Putamen (tissue), 1 donor: ENCODE measurements around the gene YIPF7.

ENCODE experiments used
- DNase-seq: peaks from one replicate; pipeline ENCODE4 v3.0.0-alpha.2; 2016; ENCODE audit warnings: low spot score

YIPF7 gene

DNA sequence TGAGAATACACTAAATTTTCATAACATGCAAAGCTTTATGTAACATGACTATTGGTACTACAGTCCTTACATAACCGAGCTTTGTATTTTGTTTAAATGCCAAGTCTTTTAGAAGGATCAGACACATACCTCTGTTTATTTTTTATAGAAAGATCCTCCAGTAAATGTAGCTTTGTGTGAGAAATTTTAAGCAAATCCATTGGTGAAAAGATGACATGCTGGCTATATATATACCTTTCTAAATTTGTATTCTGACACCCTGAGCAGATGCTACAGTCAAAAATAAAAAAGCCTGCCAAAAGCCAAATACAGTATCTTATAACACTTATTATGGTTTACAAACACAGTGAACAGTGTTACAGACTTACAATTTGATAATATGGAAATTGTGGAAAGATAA is at the start of gene YIPF7:
YIPF7 (minus strand) TSS at position 201 of the 400 bp plus-strand sequence. CDS start 1,525 bp downstream, outside the sequence.
- no peak for DNase-seq

GRCh38 chr4:44701037-44701436 is 49.6 kb upstream of the YIPF7 start:
- no peak for DNase-seq

DNA sequence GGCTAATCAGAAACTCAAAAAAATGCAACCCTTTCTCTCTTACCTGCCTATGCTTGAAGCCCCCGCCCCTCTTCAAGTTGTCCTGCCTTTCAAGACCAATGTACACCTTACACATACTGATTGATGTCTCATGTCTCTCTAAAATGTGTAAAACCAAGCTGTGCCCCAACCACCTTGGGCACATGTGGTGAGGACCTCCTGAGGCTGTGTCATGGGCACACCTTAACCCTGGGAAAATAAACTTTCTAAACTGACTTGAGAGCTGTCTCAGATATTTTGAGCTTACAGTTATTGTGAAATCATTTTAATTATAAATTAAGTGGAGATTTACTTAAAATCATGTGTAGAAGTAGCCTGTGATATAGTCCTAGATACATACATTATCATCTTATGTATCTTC is 49.0 kb upstream of the YIPF7 start:
- no peak for DNase-seq

DNA sequence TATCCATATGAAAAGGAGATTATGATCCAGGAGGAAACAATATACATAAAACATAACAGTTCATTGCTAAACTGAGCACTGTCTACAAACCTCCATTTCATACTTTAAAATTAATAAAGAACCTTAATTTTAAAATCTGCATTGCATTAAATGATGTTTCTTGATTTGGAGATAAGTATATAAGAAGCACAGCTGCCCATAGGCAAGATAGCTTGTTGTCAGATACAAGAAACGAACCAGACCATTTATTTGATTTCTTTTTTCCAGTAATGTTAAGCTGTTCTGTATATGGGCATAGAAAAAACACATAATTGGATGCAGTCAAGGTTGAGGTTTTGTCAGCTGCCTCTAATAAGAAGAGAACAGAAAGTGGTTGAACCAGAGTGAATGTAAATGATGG is 33.2 kb upstream of the YIPF7 start:
- DNase-seq: no peak

DNA sequence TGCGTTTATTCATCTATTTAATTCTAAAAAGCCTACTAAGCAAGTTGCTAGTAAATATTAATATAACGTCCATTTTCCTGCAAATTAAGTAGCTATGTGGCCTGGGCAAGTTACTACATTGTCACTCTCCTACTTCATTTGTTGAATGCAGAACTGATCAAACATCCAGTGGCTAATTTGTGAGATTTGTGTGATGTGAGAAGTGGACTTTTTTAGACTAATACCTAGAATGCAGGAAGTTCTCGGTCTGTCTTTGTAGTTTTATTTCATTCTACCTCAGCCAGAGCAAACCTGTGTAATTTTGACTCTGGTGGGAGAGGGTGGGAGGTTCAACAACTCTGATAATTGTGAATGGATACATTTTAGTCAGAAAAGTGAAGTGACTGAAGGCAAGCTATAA is 27.6 kb upstream of the YIPF7 start:
- no peak for DNase-seq

DNA sequence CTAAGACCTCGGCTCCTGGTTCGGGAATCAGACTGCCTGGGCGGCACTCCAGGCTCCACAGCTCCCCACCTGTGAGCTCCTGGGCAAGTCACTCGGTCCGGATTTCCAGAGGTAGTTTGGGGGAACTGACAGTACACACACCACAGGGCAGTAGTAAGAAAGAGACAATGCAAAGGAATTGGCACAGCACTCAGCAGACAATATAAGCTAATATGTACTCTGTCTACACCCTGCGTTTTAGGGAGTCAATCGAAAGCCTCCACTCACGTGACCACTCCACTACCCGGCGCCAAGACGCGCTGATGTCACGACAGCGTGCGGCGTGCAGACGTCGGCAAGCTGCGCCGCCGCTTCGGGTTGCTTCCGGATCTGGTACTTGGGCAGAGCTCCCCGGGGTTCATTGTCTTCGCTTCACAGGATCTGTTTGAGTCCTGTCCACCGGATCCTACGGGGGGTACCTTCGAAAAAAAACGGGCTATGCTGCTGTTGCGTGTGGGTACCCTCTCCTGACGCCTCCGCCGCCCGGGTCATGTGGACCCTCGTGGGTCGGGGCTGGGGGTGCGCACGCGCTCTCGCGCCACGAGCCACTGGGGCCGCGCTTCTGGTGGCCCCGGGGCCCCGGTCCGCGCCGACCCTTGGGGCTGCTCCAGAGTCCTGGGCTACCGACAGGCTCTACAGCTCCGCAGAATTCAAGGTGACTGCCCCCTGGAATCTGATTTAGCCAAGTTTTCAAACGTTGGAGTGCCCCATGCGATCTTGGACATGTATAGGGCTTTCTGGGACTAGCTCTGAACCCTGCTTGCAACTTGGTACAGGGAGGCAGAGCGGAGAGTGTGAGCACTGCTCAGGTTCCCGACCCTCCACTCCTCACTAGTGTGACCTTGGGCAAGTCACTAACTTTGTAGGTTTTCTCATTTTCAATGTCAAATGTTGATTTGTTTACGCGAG is 26.9 kb upstream of the YIPF7 start, which contains the start of gene GUF1:
GUF1 (plus strand) TSS at position 327 of the 948 bp plus-strand sequence; CDS start at position 530, 203 bp downstream.
- peak; percentile 92 for DNase-seq

- no peak for DNase-seq
These were observed 23.9 kb upstream of the YIPF7 start for GRCh38 chr4:44675366-44675765.

GRCh38 chr4:44674471-44674870 is 23.0 kb upstream of the YIPF7 start:
- DNase-seq: no peak

- no peak for DNase-seq
These were observed 20.2 kb upstream of the YIPF7 start for GRCh38 chr4:44671636-44672035.

DNA sequence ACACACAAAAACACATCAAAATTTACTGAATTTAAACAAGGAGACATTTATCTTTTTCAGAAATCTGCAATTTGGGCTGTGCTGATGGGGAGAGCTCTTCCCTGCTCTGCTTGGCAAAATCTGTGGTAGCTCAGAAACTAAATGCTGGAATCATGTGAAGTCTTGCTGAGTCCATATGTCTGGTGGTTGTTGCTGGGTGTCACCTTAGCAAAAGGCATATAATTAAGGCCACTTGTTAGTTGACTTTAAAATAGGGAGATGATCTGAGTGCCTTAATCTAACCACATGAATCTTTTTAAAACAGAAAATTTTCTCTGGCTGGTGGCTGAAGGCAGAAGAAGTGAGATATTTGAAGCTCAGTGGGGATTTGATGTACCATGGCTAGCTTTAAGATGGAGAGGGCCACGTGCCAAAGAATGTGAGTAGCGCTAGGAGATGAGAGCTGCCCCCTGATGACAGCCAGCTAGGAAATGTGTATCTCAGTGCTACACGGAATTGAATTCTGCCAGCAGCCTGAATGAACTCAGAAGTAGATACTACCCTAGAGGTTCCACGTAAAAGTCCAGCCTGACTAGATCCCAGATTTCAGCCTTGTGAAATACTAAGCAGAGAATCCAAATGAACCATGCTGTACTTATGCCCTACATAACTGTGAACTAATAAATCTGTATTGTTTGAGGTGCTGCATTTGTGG is 19.2 kb upstream of the YIPF7 start:
- no peak for DNase-seq

DNA sequence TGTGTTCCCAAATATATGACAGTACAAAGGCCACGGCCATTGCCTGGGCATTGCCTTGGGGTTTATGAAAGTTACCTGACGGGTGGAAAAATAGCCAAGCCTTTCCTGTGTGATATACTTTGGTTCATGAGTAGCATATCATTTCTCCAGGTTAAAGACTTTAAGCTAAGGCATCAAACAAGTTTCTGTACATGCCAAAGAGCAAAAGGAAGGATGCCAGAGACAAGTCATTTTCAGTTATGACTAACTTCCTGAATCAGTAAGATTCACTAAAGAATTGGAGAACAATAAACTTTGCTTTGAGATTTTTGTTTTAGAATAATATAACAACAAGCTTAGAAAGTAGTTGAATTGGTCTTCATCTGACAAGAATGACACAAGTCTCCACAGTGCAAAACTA is 17.1 kb upstream of the YIPF7 start:
- no peak for DNase-seq

DNA sequence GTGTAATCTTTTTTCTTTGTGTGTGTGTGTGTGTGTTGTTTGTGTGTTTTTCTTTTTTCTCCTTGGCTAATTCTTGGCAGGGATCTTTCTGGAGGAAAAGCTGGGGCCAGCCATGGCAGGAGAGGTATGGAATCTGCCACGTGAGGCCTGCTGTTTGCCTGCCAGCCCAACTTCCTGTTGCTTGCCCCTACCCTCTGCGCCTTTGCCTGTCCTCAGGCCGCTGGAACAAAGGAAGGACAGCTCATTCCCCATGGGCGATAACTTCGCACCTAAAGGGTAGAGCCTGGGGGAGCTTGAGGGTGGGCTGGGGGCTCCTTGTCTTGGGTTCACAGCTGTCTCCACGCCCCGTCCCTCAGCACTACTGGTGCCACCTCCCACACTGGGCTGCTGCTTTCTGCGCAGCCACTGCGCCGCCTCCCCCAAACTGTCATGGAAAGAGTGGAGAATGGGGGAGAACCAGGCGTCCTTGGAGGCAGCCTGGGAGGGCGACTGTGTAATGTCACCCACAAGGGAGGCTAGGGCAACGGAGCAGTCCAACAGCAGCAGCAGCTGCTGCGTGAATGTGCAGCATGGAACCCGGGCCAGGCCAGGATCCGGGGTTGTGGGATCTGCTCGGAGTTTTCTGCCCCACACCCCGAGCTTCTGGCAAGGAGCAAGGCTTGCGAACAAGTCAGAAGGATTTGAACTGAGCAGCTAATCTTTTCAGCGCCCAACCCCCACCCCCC is 12.3 kb upstream of the YIPF7 start:
- no peak for DNase-seq

- DNase-seq: no peak
These were observed 11.2 kb upstream of the YIPF7 start for GRCh38 chr4:44662623-44663005.

DNA sequence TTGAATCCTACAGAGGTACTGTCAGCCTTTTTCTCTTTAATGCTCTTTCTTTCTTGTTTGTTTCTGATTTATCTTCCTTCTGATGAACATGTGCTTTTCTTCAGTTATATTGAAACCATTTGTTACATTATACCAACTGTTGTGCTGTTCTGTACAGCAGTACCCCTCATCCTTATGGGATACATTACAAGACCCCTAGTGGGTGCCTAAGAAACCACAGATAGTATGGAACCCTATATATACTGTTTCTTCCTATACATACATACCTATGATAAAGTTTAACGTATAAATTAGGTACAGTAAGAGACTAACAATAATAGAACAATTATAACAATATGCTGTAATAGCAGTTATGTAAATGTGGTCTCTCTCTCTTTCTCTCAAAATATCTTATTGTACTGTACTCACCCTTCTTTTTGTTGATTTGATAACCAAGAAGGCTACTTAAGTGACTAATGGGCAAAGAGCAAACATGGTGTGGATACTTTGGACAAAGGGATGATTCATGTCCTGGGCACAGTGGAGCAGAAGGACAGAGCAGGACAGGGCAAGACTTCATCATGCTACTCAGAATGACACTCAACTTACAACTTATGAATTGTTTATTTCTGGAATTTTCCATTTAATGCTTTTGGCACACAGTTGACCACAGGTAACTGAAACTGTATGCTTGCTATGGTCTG is 10.7 kb upstream of the YIPF7 start:
- no peak for DNase-seq

DNA sequence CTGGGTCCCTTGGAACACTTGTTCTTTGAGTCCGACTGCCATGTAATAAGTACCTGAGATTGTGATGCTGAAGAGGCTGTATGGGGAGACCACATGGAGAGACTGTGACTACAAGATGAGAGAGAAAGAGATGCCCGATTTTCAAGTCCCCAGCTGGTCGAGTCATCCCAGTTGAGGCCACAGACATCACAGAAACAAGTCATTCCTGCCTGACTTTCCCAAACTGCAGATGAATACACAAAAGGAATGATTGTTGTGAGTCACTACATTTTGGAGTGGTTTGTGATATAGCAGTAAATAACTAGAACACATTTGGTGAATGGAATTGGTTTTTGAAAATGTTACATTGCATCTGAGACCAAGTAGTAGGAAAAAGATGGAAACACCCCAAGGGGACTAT is 9.0 kb upstream of the YIPF7 start:
- no peak for DNase-seq

GRCh38 chr4:44652002-44652401 is 577 bp upstream of the YIPF7 start:
- no peak for DNase-seq

DNA sequence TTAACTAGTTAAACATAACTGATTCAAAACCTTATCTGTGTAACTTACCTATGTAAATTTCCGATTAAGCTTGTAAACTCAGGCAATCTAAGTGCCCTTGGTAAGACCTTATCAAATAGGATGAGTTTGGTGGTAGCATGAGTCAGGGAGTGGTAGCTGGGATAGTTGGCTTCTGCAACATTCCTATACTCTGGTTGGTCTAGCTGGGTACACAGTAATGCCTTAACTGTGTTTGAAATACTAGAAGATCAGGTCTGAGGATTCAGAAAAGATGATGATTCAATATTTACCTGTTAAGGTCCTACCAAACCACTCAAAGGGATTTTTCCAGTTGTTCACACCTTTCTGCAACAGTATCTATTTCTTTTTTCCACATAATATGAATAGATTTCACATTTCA is 5.3 kb downstream of the YIPF7 start:
- no peak for DNase-seq

DNA sequence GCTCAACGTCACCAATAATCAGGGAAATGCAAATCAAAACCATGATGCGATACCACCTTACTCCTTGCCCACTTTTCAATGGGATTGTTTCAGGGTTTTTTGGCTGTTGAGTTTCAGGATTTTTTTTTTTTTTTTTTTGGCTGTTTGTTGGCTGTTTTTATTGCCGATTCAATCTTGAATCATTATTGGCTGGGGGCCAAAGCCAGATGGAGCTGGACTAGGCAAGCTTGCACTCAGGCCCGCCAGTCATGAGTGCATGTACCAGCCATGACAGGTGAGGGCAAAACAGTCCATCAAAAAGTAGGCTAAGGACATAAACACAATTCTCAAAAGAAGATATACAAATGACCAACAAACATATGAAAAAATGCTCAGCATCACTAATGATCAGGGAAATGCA is 13.3 kb downstream of the YIPF7 start:
- no peak for DNase-seq

DNA sequence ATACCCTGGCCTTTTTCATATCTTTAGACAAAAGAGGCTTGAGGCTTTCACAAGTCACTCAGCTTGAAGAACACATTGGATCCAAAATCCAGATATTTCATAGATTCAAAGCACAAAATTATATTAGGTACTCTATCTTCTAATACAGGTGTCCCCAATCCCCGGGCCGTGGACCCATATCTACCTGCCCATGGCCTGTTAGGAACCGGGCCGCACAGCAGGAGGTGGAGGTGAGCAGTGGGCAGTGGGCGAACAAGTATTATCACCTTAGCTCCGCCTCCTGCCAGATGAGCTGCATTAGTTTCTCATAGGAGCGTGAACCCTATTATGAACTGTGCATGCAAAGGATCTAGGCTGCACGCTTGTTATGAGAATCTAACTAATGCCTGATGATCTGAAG is 18.7 kb downstream of the YIPF7 start:
- no peak for DNase-seq

GRCh38 chr4:44632089-44632488 is 19.3 kb downstream of the YIPF7 start:
- no peak for DNase-seq

GRCh38 chr4:44629280-44629866 is 22.1 kb downstream of the YIPF7 start:
- peak; percentile 43 for DNase-seq

GRCh38 chr4:44623676-44624075 is 27.7 kb downstream of the YIPF7 start:
- DNase-seq: no peak
